GM12891 (cell line): ENCODE data around the gene FBXO27. TPM values are rescaled to one million over a fixed set of nuclear protein-coding genes. Genes with fewer than 3 reads are reported as not detected.
"Not testable (repeated sequence)": the region's sequence is repeated elsewhere in the genome, so short reads cannot be mapped to it uniquely, and the experiment has no call there.

Experiments used
- DNase-seq: peaks from one replicate; pipeline ENCODE4 v3.0.0; 2011; ENCODE audit warnings: low spot score; ENCODE audit not compliant: insufficient read length
- FAIRE-seq: peaks from 2 replicates; lab custom pipeline; 2011; peaks lifted over from hg19 to GRCh38; lab: Jason Lieb, UNC
- PAX5 ChIP-seq: IDR thresholded peaks from 2 replicates; pipeline ENCODE4 v1.6.1; 2011; ENCODE audit warnings: low read length, moderate library complexity, mild to moderate bottlenecking; ENCODE audit not compliant: insufficient read depth, severe bottlenecking
- POLR2A ChIP-seq: IDR thresholded peaks from 2 replicates; pipeline ENCODE4 v1.6.1; 2011; ENCODE audit warnings: low read depth, low read length, control low read depth
- POLR2AphosphoS5 ChIP-seq: IDR thresholded peaks from 2 replicates; pipeline ENCODE4 v1.6.1; 2011; ENCODE audit warnings: low read depth, low read length, control low read depth
- POU2F2 ChIP-seq: IDR thresholded peaks from 2 replicates; pipeline ENCODE4 v1.6.1; 2011; ENCODE audit warnings: low read depth, mild to moderate bottlenecking, control low read depth, low read length, moderate library complexity
- SPI1 ChIP-seq: IDR thresholded peaks from 2 replicates; pipeline ENCODE4 v1.6.1; 2011; ENCODE audit warnings: low read depth, low read length, control low read depth
- TAF1 ChIP-seq: IDR thresholded peaks from 2 replicates; pipeline ENCODE4 v1.6.1; 2011; ENCODE audit warnings: low read depth, low read length, control low read depth
- polyA plus RNA-seq: library from polyadenylated mRNA; unstranded; fragments of >200 nt; gene quantifications from one replicate; pipeline ENCODE4 v1.2.1, GENCODE V29; 2012; ENCODE audit warnings: low read depth, missing spikeins, inconsistent platforms; ENCODE audit not compliant: missing spikeins

FBXO27 gene, protein sequence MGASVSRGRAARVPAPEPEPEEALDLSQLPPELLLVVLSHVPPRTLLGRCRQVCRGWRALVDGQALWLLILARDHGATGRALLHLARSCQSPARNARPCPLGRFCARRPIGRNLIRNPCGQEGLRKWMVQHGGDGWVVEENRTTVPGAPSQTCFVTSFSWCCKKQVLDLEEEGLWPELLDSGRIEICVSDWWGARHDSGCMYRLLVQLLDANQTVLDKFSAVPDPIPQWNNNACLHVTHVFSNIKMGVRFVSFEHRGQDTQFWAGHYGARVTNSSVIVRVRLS
- polyA plus RNA-seq, result 0.35 TPM

- no peak for DNase-seq
- TF ChIP-seq POU2F2 (no peak), TAF1 (no peak), POLR2AphosphoS5 (no peak), SPI1 (no peak), POLR2A (no peak), PAX5 (no peak)
- no peak for FAIRE-seq
Observed at GRCh38 chr19:39032063-39032918, at the start of gene FBXO27. TSS of gene FBXO27 (minus strand) at chr19:39032549. CDS start at chr19:39032227, 322 bp downstream.

- no peak for FAIRE-seq
- TF ChIP-seq PAX5 (no peak), POU2F2 (no peak), TAF1 (no peak), POLR2AphosphoS5 (no peak), POLR2A (no peak), SPI1 (no peak)
- DNase-seq, result no peak
Observed at GRCh38 chr19:39080431-39080830, 48.1 kb upstream of the FBXO27 start.

- no peak for FAIRE-seq
- TF ChIP-seq SPI1 (no peak), POU2F2 (no peak), POLR2A (no peak), POLR2AphosphoS5 (no peak), PAX5 (no peak), TAF1 (no peak)
- DNase-seq, result no peak
Observed at GRCh38 chr19:39078436-39079200, 46.3 kb upstream of the FBXO27 start.

GRCh38 chr19:39077323-39077722 lies 45.0 kb upstream of the FBXO27 start:
- TF ChIP-seq PAX5 (no peak), SPI1 (no peak), POLR2AphosphoS5 (no peak), POLR2A (no peak), POU2F2 (no peak), TAF1 (no peak)
- FAIRE-seq (no peak), DNase-seq (no peak)

- DNase-seq (no peak), FAIRE-seq (no peak)
- TF ChIP-seq SPI1 (no peak), POLR2AphosphoS5 (no peak), POLR2A (no peak), PAX5 (no peak), TAF1 (no peak), POU2F2 (no peak)
Observed at GRCh38 chr19:39074942-39075341, 42.6 kb upstream of the FBXO27 start.

- TF ChIP-seq TAF1 (no peak), SPI1 (no peak), POLR2AphosphoS5 (no peak), POLR2A (no peak), POU2F2 (no peak), PAX5 (no peak)
- FAIRE-seq (no peak), DNase-seq (no peak)
Observed at GRCh38 chr19:39074205-39074692, 41.9 kb upstream of the FBXO27 start.

GRCh38 chr19:39070888-39071287 lies 38.5 kb upstream of the FBXO27 start:
- FAIRE-seq (no peak), DNase-seq (no peak)
- TF ChIP-seq POU2F2, result no peak
- TF ChIP-seq POLR2A, result no peak
- TF ChIP-seq TAF1, result no peak
- TF ChIP-seq PAX5, result no peak
- no peak for TF ChIP-seq POLR2AphosphoS5
- no peak for TF ChIP-seq SPI1

DNA sequence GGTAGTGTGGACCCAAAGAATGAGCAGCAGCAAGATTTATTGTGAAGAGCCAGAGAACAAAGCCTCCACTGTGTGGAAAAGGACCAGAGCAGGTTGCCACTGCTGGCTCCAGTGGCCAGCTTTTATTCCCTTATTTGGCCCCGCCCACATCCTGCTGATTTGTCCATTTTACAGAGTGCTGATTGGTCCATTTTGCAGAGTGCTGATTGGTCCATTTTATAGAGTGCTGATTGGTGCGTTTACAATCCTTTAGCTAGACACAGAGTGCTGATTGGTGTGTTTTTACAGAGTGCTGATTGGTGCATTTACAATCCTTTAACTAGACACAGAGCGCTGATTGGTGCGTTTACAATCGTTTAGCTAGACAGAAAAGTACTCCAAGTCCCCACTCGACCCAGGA lies 35.9 kb upstream of the FBXO27 start:
- not testable (repeated sequence) for DNase-seq, FAIRE-seq
